Common myeloid progenitor, CD34-positive (primary cell): ENCODE data around the gene PABPN1.

Source experiments
- CTCF ChIA-PET: fragments of 350-600 bp; sonication (Branson Sonifier 250); formaldehyde crosslinking; loops from one replicate; lab custom pipeline; 2021; ENCODE audit warnings: antibody characterized with exemption; lab: Charles Lee
- POLR2A ChIA-PET: fragments of 350-600 bp; sonication (Branson Sonifier 250); formaldehyde crosslinking; loops from one replicate; lab custom pipeline; 2021; ENCODE audit warnings: antibody characterized with exemption; lab: Charles Lee
- DNase-seq, 3 donors: peaks; one replicate each; pipeline versions ENCODE4 v3.0.0 to v3.0.0-alpha.2; 2013
- H3K27ac ChIP-seq, 2 experiments: 1 replicate in 1 of 2; 2 replicates in 1 of 2; pipeline ENCODE4 v1.7.0; 2013; ENCODE audit warnings: inconsistent platforms in 2 of 2, low read length in 2 of 2, mild to moderate bottlenecking in 2 of 2, low read depth in 1 of 2, moderate library complexity in 1 of 2; ENCODE audit not compliant: severe bottlenecking in 2 of 2, insufficient read depth in 1 of 2, poor library complexity in 1 of 2
- H3K27me3 ChIP-seq, 5 experiments: replicated peaks in 2 of 5; 1 replicate in 3 of 5; 2 replicates in 2 of 5; pipeline versions ENCODE4 v1.6.1 to v1.7.0; 2013; ENCODE audit warnings: low read length in 4 of 5, mild to moderate bottlenecking in 2 of 5, moderate library complexity in 2 of 5, inconsistent platforms in 1 of 5; ENCODE audit not compliant: insufficient read depth in 5 of 5, control insufficient read depth in 4 of 5
- H3K36me3 ChIP-seq, 4 experiments: 1 replicate in 2 of 4; 2 replicates in 2 of 4; pipeline versions ENCODE4 v1.6.1 to v1.7.0; 2013; ENCODE audit warnings: low read length in 3 of 4, control low read depth in 1 of 4, mild to moderate bottlenecking in 1 of 4; ENCODE audit not compliant: control insufficient read depth in 4 of 4, insufficient read depth in 4 of 4
- H3K4me1 ChIP-seq, 4 experiments: 1 replicate in 3 of 4; 2 replicates in 1 of 4; pipeline versions ENCODE4 v1.6.1 to v1.7.1; 2013; ENCODE audit warnings: low read length in 3 of 4, mild to moderate bottlenecking in 3 of 4, control low read depth in 1 of 4, inconsistent platforms in 1 of 4, moderate library complexity in 1 of 4; ENCODE audit not compliant: control insufficient read depth in 4 of 4, insufficient read depth in 4 of 4; ENCODE audit errors: control extremely low read depth in 1 of 4
- H3K4me3 ChIP-seq, 7 experiments: 1 replicate in 4 of 7; 2 replicates in 3 of 7; pipeline versions ENCODE4 v1.5.1 to v1.7.0; 2013; ENCODE audit warnings: mild to moderate bottlenecking in 7 of 7, low read length in 6 of 7, moderate library complexity in 6 of 7, inconsistent platforms in 2 of 7, low read depth in 2 of 7, control low read depth in 1 of 7; ENCODE audit not compliant: insufficient read depth in 4 of 7, control insufficient read depth in 1 of 7; ENCODE audit errors: extremely low read depth in 1 of 7
- H3K9me3 ChIP-seq, 5 experiments: 1 replicate in 4 of 5; 2 replicates in 1 of 5; pipeline versions ENCODE4 v1.6.1 to v1.7.1; 2013; ENCODE audit warnings: low read length in 4 of 5, mild to moderate bottlenecking in 2 of 5, inconsistent platforms in 1 of 5, low read depth in 1 of 5, moderate library complexity in 1 of 5; ENCODE audit not compliant: control insufficient read depth in 4 of 5, insufficient read depth in 2 of 5; ENCODE audit errors: control extremely low read depth in 1 of 5
- WGBS: methylation state at CpG from one replicate; pipeline ENCODE4 v1.1.5; 2013; ENCODE audit not compliant: insufficient coverage; 5-methylcytosine and 5-hydroxymethylcytosine counted together

PABPN1 gene

GRCh38 chr14:23300687-23301223 is 20.5 kb upstream of the PABPN1 start:
- peak in 1 of 3 donors; percentile 33 for DNase-seq
- H3K27ac ChIP-seq: peak overlapping the region; percentile 74 to 90
- H3K27me3 ChIP-seq: no peaks in the 10 kb centered on the region
- ChIA-PET POLR2A (interaction anchor here (0.8 to 3.7 kb wide), 8 partner anchors 12 to 79 kb away, joined by 3 to 38 read pairs (median 4); partner anchors contain the start of genes HOMEZ and PABPN1), CTCF (interaction anchor here (0.7 to 20.4 kb wide), 16 partner anchors 10 to 192 kb away, joined by 3 to 177 read pairs (median 6); partner anchors contain the start of genes CMTM5, HOMEZ and PABPN1)
- 10% methylated on average over 8 of the region's 13 CpGs for WGBS
- no peaks in the 10 kb centered on the region for H3K9me3 ChIP-seq
- H3K4me1 ChIP-seq: peaks cover 10 to 42% (median 31%) of the 10 kb centered on the region in 4 experiments
- peak overlapping the region; percentile 44 to 95 (median 86) for H3K4me3 ChIP-seq
- H3K36me3 ChIP-seq: peaks cover 4 to 29% (median 16%) of the 10 kb centered on the region in 4 experiments

- Histone ChIP-seq H3K4me1 (peaks cover 16 to 49% (median 37%) of the 10 kb centered on the region in 4 experiments), H3K9me3 (no peaks in the 10 kb centered on the region), H3K27ac (peak overlapping the region; percentile 64 to 90), H3K36me3 (peaks cover 4 to 29% (median 13%) of the 10 kb centered on the region in 4 experiments), H3K4me3 (peak overlapping the region; percentile 83 to 95 (median 91)), H3K27me3 (no peaks in the 10 kb centered on the region)
- POLR2A ChIA-PET: interaction anchor here (0.8 to 3.7 kb wide), 9 partner anchors 12 to 78 kb away, joined by 3 to 38 read pairs (median 4); partner anchors contain the start of genes HOMEZ and PABPN1
- CTCF ChIA-PET: interaction anchor here (0.8 to 20.4 kb wide), 15 partner anchors 9 to 192 kb away, joined by 3 to 177 read pairs (median 5); partner anchors contain the start of genes CMTM5, HOMEZ and PABPN1
- WGBS: under 1% methylated on average over 81 of the region's 87 CpGs
- DNase-seq: peak; percentile 98 to 99 (median 99)
Measured at GRCh38 chr14:23301288-23301968, 19.8 kb upstream of the PABPN1 start.

- Histone ChIP-seq H3K9me3 (no peaks in the 10 kb centered on the region), H3K27ac (peak overlapping the region; percentile 47 to 84), H3K4me1 (peaks cover 16 to 49% (median 40%) of the 10 kb centered on the region in 4 experiments), H3K4me3 (peak overlapping the region; percentile 72 to 95 (median 83)), H3K27me3 (no peaks in the 10 kb centered on the region), H3K36me3 (peaks cover under 1 to 24% (median 10%) of the 10 kb centered on the region in 4 experiments)
- no peak for DNase-seq
- ChIA-PET CTCF (interaction anchor here (0.8 to 20.4 kb wide), 10 partner anchors 9 to 38 kb away, joined by 3 to 177 read pairs (median 13); partner anchors contain the start of genes HOMEZ and PABPN1), POLR2A (interaction anchor here (1.1 to 3.7 kb wide), 6 partner anchors 15 to 78 kb away, joined by 3 to 38 read pairs (median 6); partner anchors contain the start of genes HOMEZ and PABPN1)
- WGBS: 0% methylated on average over 21 of the region's 25 CpGs
Measured at GRCh38 chr14:23301969-23302289, 19.3 kb upstream of the PABPN1 start.

- Histone ChIP-seq H3K9me3 (no peaks in the 10 kb centered on the region), H3K4me1 (peaks cover 16 to 56% (median 46%) of the 10 kb centered on the region in 4 experiments), H3K4me3 (peak within 1 kb of the TSS; percentile 72 to 95 (median 83)), H3K36me3 (peaks cover 0 to 18% (median 7%) of the 10 kb centered on the region in 4 experiments), H3K27me3 (no peaks in the 10 kb centered on the region), H3K27ac (peak within 1 kb of the TSS; percentile 47 to 84)
- ChIA-PET CTCF (interaction anchor here (0.6 to 20.4 kb wide), 10 partner anchors 8 to 234 kb away, joined by 3 to 177 read pairs (median 13); partner anchors contain the start of genes HOMEZ and PABPN1), POLR2A (interaction anchor here (1.3 to 3.7 kb wide), 4 partner anchors 15 to 77 kb away, joined by 5 to 38 read pairs (median 8); partner anchors contain the start of genes HOMEZ and PABPN1)
- DNase-seq: peak; percentile 78 to 89 (median 84)
- 1% methylated on average over 56 of the region's 81 CpGs for WGBS
Measured at GRCh38 chr14:23302290-23303225, 18.7 kb upstream of the PABPN1 start, which contains the start of gene PPP1R3E. PPP1R3E (minus strand) TSS chr14:23302859; CDS start chr14:23302576, 283 bp downstream.

GRCh38 chr14:23306412-23307145 is 14.7 kb upstream of the PABPN1 start, which contains the start of gene BCL2L2:
BCL2L2 (plus strand) TSS chr14:23306833; CDS start chr14:23307768, 935 bp downstream.
- Histone ChIP-seq H3K4me3 (peak within 1 kb of the TSS; percentile 57 to 95 (median 77)), H3K27ac (peak within 1 kb of the TSS; percentile 72 to 93), H3K9me3 (no peaks in the 10 kb centered on the region), H3K27me3 (no peaks in the 10 kb centered on the region), H3K4me1 (peaks cover 6 to 48% (median 37%) of the 10 kb centered on the region in 4 experiments), H3K36me3 (peaks cover 2 to 32% (median 21%) of the 10 kb centered on the region in 4 experiments)
- CTCF ChIA-PET: interaction anchor here (1.0 to 20.4 kb wide), 8 partner anchors 11 to 119 kb away, joined by 3 to 177 read pairs (median 3); partner anchors contain the start of gene PABPN1
- POLR2A ChIA-PET: interaction anchor here (0.6 to 2.8 kb wide), 3 partner anchors 15 to 37 kb away, joined by 3 to 13 read pairs (median 3); partner anchors contain the start of genes HOMEZ and PABPN1
- peak; percentile 69 to 82 (median 74) for DNase-seq
- 0% methylated on average over 17 of the region's 24 CpGs for WGBS
